Fibroblast of lung (primary cell): ENCODE measurements around the gene DOCK3. TPM values are rescaled to one million over a fixed set of nuclear protein-coding genes. Genes with fewer than 3 reads are reported as not detected.
A peak's percentile ranks its signal among the peaks of the same experiment; 100 is the strongest.

Experiments
- DNase-seq, 2 donors: peaks; one replicate each; pipeline versions ENCODE4 v3.0.0 to v3.0.0-alpha.2; 2010; ENCODE audit warnings: low read depth in 2 of 2
- H2AFZ ChIP-seq: 2 replicates; pipeline ENCODE4 v1.5.1; 2012; ENCODE audit warnings: low read length, control low read depth, inconsistent platforms
- H3K27ac ChIP-seq: 2 replicates; pipeline ENCODE4 v1.5.1; 2011; ENCODE audit warnings: low read length, control low read depth; ENCODE audit not compliant: insufficient read depth
- H3K27me3 ChIP-seq: 2 replicates; pipeline ENCODE4 v1.5.1; 2011; ENCODE audit warnings: mild to moderate bottlenecking, low read length; ENCODE audit not compliant: control insufficient read depth, insufficient read depth
- H3K36me3 ChIP-seq: 2 replicates; pipeline ENCODE4 v1.5.1; 2011; ENCODE audit warnings: low read length; ENCODE audit not compliant: control insufficient read depth, insufficient read depth
- H3K4me1 ChIP-seq: 2 replicates; pipeline ENCODE4 v1.5.1; 2011; ENCODE audit warnings: low read length; ENCODE audit not compliant: control insufficient read depth, insufficient read depth; ENCODE audit errors: extremely low read depth
- H3K4me2 ChIP-seq: 2 replicates; pipeline ENCODE4 v1.5.1; 2011; ENCODE audit warnings: low read length, control low read depth; ENCODE audit not compliant: insufficient read depth; ENCODE audit errors: extremely low read depth
- H3K4me3 ChIP-seq, 4 experiments: fragments of 200-600 bp in 1 of 4; sonication (generic) in 1 of 4; replicated peaks in 1 of 4; 2 replicates each; pipeline ENCODE4 v1.5.1; 2011 to 2016; ENCODE audit warnings: low read length in 4 of 4, low read depth in 3 of 4, mild to moderate bottlenecking in 3 of 4, control low read depth in 2 of 4, inconsistent platforms in 1 of 4, mixed read lengths in 1 of 4; ENCODE audit not compliant: insufficient read depth in 1 of 4; ENCODE audit errors: control extremely low read depth in 1 of 4
- H3K79me2 ChIP-seq: 2 replicates; pipeline ENCODE4 v1.5.1; 2012; ENCODE audit warnings: mild to moderate bottlenecking, low read length, inconsistent platforms; ENCODE audit not compliant: control insufficient read depth, insufficient read depth
- H3K9ac ChIP-seq: 2 replicates; pipeline ENCODE4 v1.5.1; 2011; ENCODE audit warnings: mild to moderate bottlenecking, low read length, control low read depth; ENCODE audit not compliant: insufficient read depth
- H3K9me3 ChIP-seq: 2 replicates; pipeline ENCODE4 v1.5.1; 2012; ENCODE audit warnings: low read depth, low read length; ENCODE audit not compliant: control insufficient read depth, insufficient read depth
- H4K20me1 ChIP-seq: 2 replicates; pipeline ENCODE4 v1.5.1; 2011; ENCODE audit warnings: low read length; ENCODE audit not compliant: control insufficient read depth, insufficient read depth; ENCODE audit errors: extremely low read depth
- EZH2 ChIP-seq: IDR thresholded peaks from 2 replicates; pipeline ENCODE4 v1.5.1; 2012; ENCODE audit warnings: low read length, control low read depth, mild to moderate bottlenecking; ENCODE audit errors: missing control alignments
- polyA plus RNA-seq, 2 donors: library from polyadenylated mRNA; depleted of rRNA in 1 of 2; stranded (reverse) in 1 of 2; unstranded in 1 of 2; fragments of >200 nt; gene quantifications; 2 replicates each; pipeline ENCODE4 v1.2.1, GENCODE V29; 2011 to 2012; ENCODE audit warnings: missing spikeins in 1 of 2
- total RNA-seq: library from RNA; depleted of rRNA; stranded (reverse); fragments of >200 nt; gene quantifications from 2 replicates; pipeline ENCODE4 v1.2.1, GENCODE V29; 2014
- TF ChIP-seq, protein P1 (sequence below), 2 donors: IDR thresholded peaks in 1 of 2; conservative IDR thresholded peaks in 1 of 2; 1 replicate in 1 of 2; 2 replicates in 1 of 2; pipeline ENCODE4 v1.5.1; 2011 to 2012; ENCODE audit warnings: low read length in 2 of 2, control low read depth in 1 of 2, inconsistent platforms in 1 of 2, low read depth in 1 of 2, mild to moderate bottlenecking in 1 of 2

DOCK3 gene
- total and polyA plus RNA-seq, 2 donors (not counting 1 experiment from before 2014, with no cell fraction given): 0.07 to 0.17 TPM

- Histone ChIP-seq H3K4me1 (no peaks in the 10 kb centered on the region), H4K20me1 (no peaks in the 10 kb centered on the region), H3K9me3 (no peaks in the 10 kb centered on the region), H3K27me3 (no peaks in the 10 kb centered on the region), H3K27ac (no peak overlapping the region), H3K4me3 (no peak overlapping the region), H3K79me2 (no peaks in the 10 kb centered on the region), H3K36me3 (no peaks in the 10 kb centered on the region), H2AFZ (no peak overlapping the region), H3K9ac (no peak overlapping the region), H3K4me2 (no peak overlapping the region)
- no peak for TF ChIP-seq EZH2
- TF ChIP-seq, protein P1, sequence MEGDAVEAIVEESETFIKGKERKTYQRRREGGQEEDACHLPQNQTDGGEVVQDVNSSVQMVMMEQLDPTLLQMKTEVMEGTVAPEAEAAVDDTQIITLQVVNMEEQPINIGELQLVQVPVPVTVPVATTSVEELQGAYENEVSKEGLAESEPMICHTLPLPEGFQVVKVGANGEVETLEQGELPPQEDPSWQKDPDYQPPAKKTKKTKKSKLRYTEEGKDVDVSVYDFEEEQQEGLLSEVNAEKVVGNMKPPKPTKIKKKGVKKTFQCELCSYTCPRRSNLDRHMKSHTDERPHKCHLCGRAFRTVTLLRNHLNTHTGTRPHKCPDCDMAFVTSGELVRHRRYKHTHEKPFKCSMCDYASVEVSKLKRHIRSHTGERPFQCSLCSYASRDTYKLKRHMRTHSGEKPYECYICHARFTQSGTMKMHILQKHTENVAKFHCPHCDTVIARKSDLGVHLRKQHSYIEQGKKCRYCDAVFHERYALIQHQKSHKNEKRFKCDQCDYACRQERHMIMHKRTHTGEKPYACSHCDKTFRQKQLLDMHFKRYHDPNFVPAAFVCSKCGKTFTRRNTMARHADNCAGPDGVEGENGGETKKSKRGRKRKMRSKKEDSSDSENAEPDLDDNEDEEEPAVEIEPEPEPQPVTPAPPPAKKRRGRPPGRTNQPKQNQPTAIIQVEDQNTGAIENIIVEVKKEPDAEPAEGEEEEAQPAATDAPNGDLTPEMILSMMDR (conservative IDR thresholded peaks at IDR 0.05 in 1 of 2, IDR thresholded peaks at IDR 0.05 in 1 of 2; ENCODE audit: low read depth in 1 of 2, low read length in 2 of 2): no peak
- DNase-seq: no peak
Measured at GRCh38 chr3:50651920-50652529, 22.7 kb upstream of the DOCK3 start.

GRCh38 chr3:50652709-50653108, 22.0 kb upstream of the DOCK3 start:
- Histone ChIP-seq H3K4me1 (no peaks in the 10 kb centered on the region), H3K36me3 (no peaks in the 10 kb centered on the region), H3K9ac (no peak overlapping the region), H3K79me2 (no peaks in the 10 kb centered on the region), H4K20me1 (no peaks in the 10 kb centered on the region), H3K27me3 (no peaks in the 10 kb centered on the region), H3K9me3 (no peaks in the 10 kb centered on the region), H3K4me3 (no peak overlapping the region), H3K27ac (no peak overlapping the region), H2AFZ (no peak overlapping the region), H3K4me2 (no peak overlapping the region)
- no peak for TF ChIP-seq EZH2
- TF ChIP-seq, protein P1 (conservative IDR thresholded peaks at IDR 0.05 in 1 of 2, IDR thresholded peaks at IDR 0.05 in 1 of 2; ENCODE audit: low read depth in 1 of 2, low read length in 2 of 2): peak; percentile 24 to 33
- DNase-seq: peak in 1 of 2 donors; percentile 17

- Histone ChIP-seq H3K9ac (no peak overlapping the region), H3K4me2 (no peak overlapping the region), H3K27ac (no peak overlapping the region), H4K20me1 (no peaks in the 10 kb centered on the region), H3K27me3 (no peaks in the 10 kb centered on the region), H3K36me3 (no peaks in the 10 kb centered on the region), H3K4me3 (no peak overlapping the region), H2AFZ (no peak overlapping the region), H3K4me1 (no peaks in the 10 kb centered on the region), H3K79me2 (no peaks in the 10 kb centered on the region), H3K9me3 (no peaks in the 10 kb centered on the region)
- no peak for DNase-seq
- TF ChIP-seq EZH2: no peak
- TF ChIP-seq, protein P1 (conservative IDR thresholded peaks at IDR 0.05 in 1 of 2, IDR thresholded peaks at IDR 0.05 in 1 of 2; ENCODE audit: low read depth in 1 of 2, low read length in 2 of 2): no peak
Measured at GRCh38 chr3:50653937-50654595, 20.7 kb upstream of the DOCK3 start.
